SK-N-SH (cell line): ENCODE data around the gene ANLN. TPM values are rescaled to one million over a fixed set of nuclear protein-coding genes. Genes with fewer than 3 reads are reported as not detected.

Experiments
- CTCF ChIA-PET: fragments of 300-600, 350-600 bp; formaldehyde crosslinking; extraction: SDS; loops from one replicate; lab custom pipeline; 2021; lab: Yijun Ruan, JAX
- POLR2A ChIA-PET: fragments of 350-600 bp; sonication (Branson Sonifier 250); formaldehyde crosslinking; extraction: SDS; loops from one replicate; lab custom pipeline; 2020; ENCODE audit warnings: antibody characterized with exemption, inconsistent platforms; lab: Yijun Ruan, JAX
- DNase-seq: peaks from one replicate; pipeline ENCODE4 v3.0.0; 2012
- H2AFZ ChIP-seq: fragments of 200-600 bp; sonication (generic); 2 replicates; pipeline ENCODE4 v1.8.1; 2016; ENCODE audit warnings: antibody characterized with exemption, mild to moderate bottlenecking, low read depth
- H3F3A ChIP-seq: fragments of 200-600 bp; sonication (generic); replicated peaks from 2 replicates; pipeline ENCODE3; 2016; ENCODE audit warnings: antibody characterized with exemption, mild to moderate bottlenecking; ENCODE audit not compliant: insufficient read depth
- H3K27ac ChIP-seq, 2 experiments: fragments of 200-500 bp in 1 of 2; fragments of 200-600 bp in 1 of 2; sonication (Bioruptor generic) in 1 of 2; sonication (generic), shearing (Covaris generic) in 1 of 2; 2 replicates each; pipeline versions ENCODE4 v1.5.1 to v1.6.1; 2014 to 2016; ENCODE audit warnings: low read depth in 2 of 2, inconsistent platforms in 1 of 2, low read length in 1 of 2, mild to moderate bottlenecking in 1 of 2, mixed read lengths in 1 of 2
- H3K27me3 ChIP-seq: fragments of 200-600 bp; sonication (generic), shearing (Covaris generic); 2 replicates; pipeline ENCODE4 v1.6.1; 2016; ENCODE audit warnings: mixed run types; ENCODE audit not compliant: insufficient read depth
- H3K36me3 ChIP-seq, 2 experiments: fragments of 200-500 bp in 1 of 2; fragments of 200-600 bp in 1 of 2; sonication (Bioruptor generic) in 1 of 2; sonication (generic) in 1 of 2; replicated peaks in 1 of 2; 2 replicates each; pipeline versions ENCODE3 to v1.5.1; 2014 to 2016; ENCODE audit warnings: low read length in 1 of 2, mild to moderate bottlenecking in 1 of 2; ENCODE audit not compliant: insufficient read depth in 2 of 2, control insufficient read depth in 1 of 2
- H3K4me1 ChIP-seq, 2 experiments: fragments of 200-500 bp in 1 of 2; fragments of 200-600 bp in 1 of 2; sonication (Bioruptor generic) in 1 of 2; sonication (generic), shearing (Covaris generic) in 1 of 2; 2 replicates each; pipeline versions ENCODE4 v1.5.1 to v1.6.1; 2014 to 2016; ENCODE audit warnings: low read depth in 1 of 2, low read length in 1 of 2, mixed run types in 1 of 2; ENCODE audit not compliant: insufficient read depth in 2 of 2, control insufficient read depth in 1 of 2
- H3K4me2 ChIP-seq: fragments of 200-600 bp; sonication (generic), shearing (Covaris generic); 2 replicates; pipeline ENCODE4 v1.6.1; 2017; ENCODE audit warnings: mixed run types
- H3K4me3 ChIP-seq, 2 experiments: fragments of 200-500 bp in 1 of 2; fragments of 200-600 bp in 1 of 2; sonication (Bioruptor generic) in 1 of 2; sonication (generic), shearing (Covaris generic) in 1 of 2; 2 replicates each; pipeline versions ENCODE4 v1.5.1 to v1.8.1; 2014 to 2016; ENCODE audit warnings: low read depth in 2 of 2, inconsistent platforms in 1 of 2, low read length in 1 of 2, mild to moderate bottlenecking in 1 of 2, mixed read lengths in 1 of 2, moderate library complexity in 1 of 2
- H3K79me2 ChIP-seq: fragments of 200-600 bp; sonication (generic); 2 replicates; pipeline ENCODE4 v1.8.1; 2017; ENCODE audit warnings: mild to moderate bottlenecking; ENCODE audit not compliant: insufficient read depth
- H3K9ac ChIP-seq: fragments of 200-600 bp; sonication (generic); 2 replicates; pipeline ENCODE4 v1.6.1; 2017; ENCODE audit warnings: mixed run types
- H3K9me2 ChIP-seq: fragments of 200-600 bp; sonication (generic); 2 replicates; pipeline ENCODE4 v1.6.1; 2017; ENCODE audit warnings: mixed run types
- H3K9me3 ChIP-seq: fragments of 200-600 bp; sonication (generic); 2 replicates; pipeline ENCODE4 v1.6.1; 2017; ENCODE audit warnings: mixed run types, mild to moderate bottlenecking, moderate library complexity
- H4K20me1 ChIP-seq: fragments of 200-600 bp; sonication (generic); 2 replicates; pipeline ENCODE4 v1.6.1; 2017; ENCODE audit warnings: mild to moderate bottlenecking, mixed run types; ENCODE audit not compliant: insufficient read depth
- CHD2 ChIP-seq: fragments of 150-350 bp; IDR thresholded peaks from 2 replicates; pipeline ENCODE4 v1.6.1; 2018; ENCODE audit warnings: low read length; ENCODE audit not compliant: partially characterized antibody
- ELF1 ChIP-seq: IDR thresholded peaks from 2 replicates; pipeline ENCODE4 v1.4.0; 2012
- EP300 ChIP-seq, 2 experiments: IDR thresholded peaks; 2 replicates each; pipeline versions ENCODE4 v1.4.0 to v1.6.1; 2012; ENCODE audit warnings: borderline replicate concordance in 1 of 2, low read depth in 1 of 2, low read length in 1 of 2
- EZH2phosphoT487 ChIP-seq: fragments of 200-600 bp; sonication (generic); IDR thresholded peaks from 2 replicates; pipeline ENCODE4 v1.6.1; 2017; ENCODE audit warnings: low read depth, mixed run types, mild to moderate bottlenecking, antibody characterized with exemption, moderate library complexity, borderline replicate concordance
- FOSL2 ChIP-seq: IDR thresholded peaks from 2 replicates; pipeline ENCODE4 v1.4.0; 2012; ENCODE audit warnings: low read depth, mild to moderate bottlenecking, moderate library complexity, borderline replicate concordance
- GATA2 ChIP-seq: sonication (generic); formaldehyde crosslinking; IDR thresholded peaks from 2 replicates; pipeline ENCODE4 v1.5.0; 2020; ENCODE audit warnings: mild to moderate bottlenecking, missing genetic modification reagents
- JUND ChIP-seq: IDR thresholded peaks from 2 replicates; pipeline ENCODE4 v1.4.0; 2012
- MEF2A ChIP-seq: IDR thresholded peaks from 2 replicates; pipeline ENCODE4 v1.4.0; 2012; ENCODE audit warnings: low read depth, borderline replicate concordance
- MXI1 ChIP-seq: IDR thresholded peaks from 2 replicates; pipeline ENCODE4 v1.6.1; 2012; ENCODE audit warnings: mild to moderate bottlenecking, low read depth, low read length, improper control_type of control experiment
- NFIC ChIP-seq: IDR thresholded peaks from 2 replicates; pipeline ENCODE4 v1.4.0; 2012; ENCODE audit warnings: borderline replicate concordance
- NRF1 ChIP-seq: IDR thresholded peaks from 2 replicates; pipeline ENCODE4 v1.6.1; 2012; ENCODE audit warnings: low read depth, mild to moderate bottlenecking, low read length
- POLR2AphosphoS5 ChIP-seq: IDR thresholded peaks from 2 replicates; pipeline ENCODE4 v1.6.1; 2012; ENCODE audit warnings: low read depth, low read length
- RCOR1 ChIP-seq: fragments of 150-350 bp; IDR thresholded peaks from 2 replicates; pipeline ENCODE4 v1.6.1; 2017; ENCODE audit warnings: antibody characterized with exemption, low read length
- TAF1 ChIP-seq: IDR thresholded peaks from 2 replicates; pipeline ENCODE4 v1.6.1; 2012; ENCODE audit warnings: low read depth, mild to moderate bottlenecking, low read length, moderate library complexity, borderline replicate concordance
- TCF12 ChIP-seq: IDR thresholded peaks from 2 replicates; pipeline ENCODE4 v1.4.0; 2012
- WGBS: methylation state at CpG from one replicate; pipeline ENCODE4 v1.1.6; 2017; ENCODE audit warnings: low lambda C conversion rate; 5-methylcytosine and 5-hydroxymethylcytosine counted together
- polyA plus RNA-seq, 3 experiments: library from polyadenylated mRNA; depleted of rRNA; stranded (reverse); fragments of >200 nt; gene quantifications; 2 replicates each; pipeline ENCODE4 v1.2.3, GENCODE V29; 2012
- TF ChIP-seq, protein P1 (sequence below): fragments of 150-350 bp; IDR thresholded peaks from 2 replicates; pipeline ENCODE4 v1.6.1; 2016; ENCODE audit warnings: mild to moderate bottlenecking, low read depth, low read length
- TF ChIP-seq, protein P2 (sequence below): IDR thresholded peaks from 2 replicates; pipeline ENCODE4 v1.4.0; 2012; ENCODE audit warnings: low read depth, borderline replicate concordance
- TF ChIP-seq, protein P3 (sequence below): IDR thresholded peaks from 2 replicates; pipeline ENCODE4 v1.6.1; 2012; ENCODE audit warnings: mild to moderate bottlenecking, low read depth, low read length, moderate library complexity
- TF ChIP-seq, protein P4 (sequence below): IDR thresholded peaks from 2 replicates; pipeline ENCODE4 v1.4.0; 2012; ENCODE audit warnings: low read depth
- TF ChIP-seq, protein P5 (sequence below): fragments of 200-600 bp; sonication (generic); IDR thresholded peaks from 2 replicates; pipeline ENCODE4 v1.6.1; 2017; ENCODE audit warnings: antibody characterized with exemption, mild to moderate bottlenecking, moderate library complexity

Gene ANLN
- polyA plus RNA-seq, 1 of the 3 experiments (the other 2 are of a cell fraction): 17.1 TPM

DNA sequence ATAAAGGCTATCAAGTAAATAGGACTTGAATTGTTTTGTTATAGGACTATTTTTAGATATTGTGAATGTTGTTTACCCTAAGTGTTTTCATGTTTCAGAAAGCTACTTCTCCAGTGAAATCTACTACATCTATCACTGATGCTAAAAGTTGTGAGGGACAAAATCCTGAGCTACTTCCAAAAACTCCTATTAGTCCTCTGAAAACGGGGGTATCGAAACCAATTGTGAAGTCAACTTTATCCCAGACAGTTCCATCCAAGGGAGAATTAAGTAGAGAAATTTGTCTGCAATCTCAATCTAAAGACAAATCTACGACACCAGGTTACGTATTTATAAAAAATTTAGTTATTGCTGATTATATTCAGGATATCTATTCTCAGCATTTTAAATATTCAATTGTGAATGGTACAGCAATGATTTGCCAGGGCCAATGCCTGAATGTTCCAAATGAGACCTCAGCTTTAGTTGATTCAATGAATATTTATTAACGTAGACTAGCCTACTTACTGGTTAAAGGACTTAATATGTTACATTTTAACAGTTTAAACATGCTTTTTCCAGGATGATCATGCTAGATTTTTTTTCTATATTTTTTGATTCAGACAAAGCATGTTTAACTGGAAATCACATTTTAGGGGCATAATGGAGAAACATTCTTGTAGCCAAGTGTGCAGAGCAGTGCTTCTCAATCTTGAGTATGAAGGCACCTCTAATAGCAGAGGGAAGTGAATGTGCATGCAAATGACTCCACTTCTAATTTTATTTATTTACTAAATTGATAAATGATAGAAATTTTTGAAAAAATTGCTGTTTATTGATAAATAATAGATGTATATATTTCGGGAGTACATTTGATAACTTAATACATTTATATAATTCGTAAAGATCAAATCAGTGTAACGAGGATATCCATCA, 18.2 kb downstream of the ANLN start:
- no peak for DNase-seq
- no peak overlapping the region; the same call in none of the 2 replicates for H2AFZ ChIP-seq
- no peaks in the 10 kb centered on the region for H3K27me3 ChIP-seq
- H3K9me3 ChIP-seq: no peaks in the 10 kb centered on the region
- H3K36me3 ChIP-seq: peaks cover 40 to 54% of the 10 kb centered on the region in 2 experiments
- peaks cover 15 to 19% of the 10 kb centered on the region in 2 experiments; a peak in 3 of 4 replicates for H3K4me1 ChIP-seq
- H3K4me2 ChIP-seq: no peak overlapping the region
- no peak overlapping the region for H3K4me3 ChIP-seq
- no peaks in the 10 kb centered on the region for H4K20me1 ChIP-seq
- H3K9ac ChIP-seq: no peak overlapping the region
- no peak for TF ChIP-seq EZH2phosphoT487
- no peak for TF ChIP-seq NRF1
- TF ChIP-seq NFIC: no peak
- TF ChIP-seq, protein P1, sequence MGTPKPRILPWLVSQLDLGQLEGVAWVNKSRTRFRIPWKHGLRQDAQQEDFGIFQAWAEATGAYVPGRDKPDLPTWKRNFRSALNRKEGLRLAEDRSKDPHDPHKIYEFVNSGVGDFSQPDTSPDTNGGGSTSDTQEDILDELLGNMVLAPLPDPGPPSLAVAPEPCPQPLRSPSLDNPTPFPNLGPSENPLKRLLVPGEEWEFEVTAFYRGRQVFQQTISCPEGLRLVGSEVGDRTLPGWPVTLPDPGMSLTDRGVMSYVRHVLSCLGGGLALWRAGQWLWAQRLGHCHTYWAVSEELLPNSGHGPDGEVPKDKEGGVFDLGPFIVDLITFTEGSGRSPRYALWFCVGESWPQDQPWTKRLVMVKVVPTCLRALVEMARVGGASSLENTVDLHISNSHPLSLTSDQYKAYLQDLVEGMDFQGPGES: no peak
- TF ChIP-seq GATA2 (CRISPR knock-in tag): no peak
- TF ChIP-seq, protein P2, sequence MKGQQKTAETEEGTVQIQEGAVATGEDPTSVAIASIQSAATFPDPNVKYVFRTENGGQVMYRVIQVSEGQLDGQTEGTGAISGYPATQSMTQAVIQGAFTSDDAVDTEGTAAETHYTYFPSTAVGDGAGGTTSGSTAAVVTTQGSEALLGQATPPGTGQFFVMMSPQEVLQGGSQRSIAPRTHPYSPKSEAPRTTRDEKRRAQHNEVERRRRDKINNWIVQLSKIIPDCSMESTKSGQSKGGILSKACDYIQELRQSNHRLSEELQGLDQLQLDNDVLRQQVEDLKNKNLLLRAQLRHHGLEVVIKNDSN: no peak
- TF ChIP-seq, protein P3, sequence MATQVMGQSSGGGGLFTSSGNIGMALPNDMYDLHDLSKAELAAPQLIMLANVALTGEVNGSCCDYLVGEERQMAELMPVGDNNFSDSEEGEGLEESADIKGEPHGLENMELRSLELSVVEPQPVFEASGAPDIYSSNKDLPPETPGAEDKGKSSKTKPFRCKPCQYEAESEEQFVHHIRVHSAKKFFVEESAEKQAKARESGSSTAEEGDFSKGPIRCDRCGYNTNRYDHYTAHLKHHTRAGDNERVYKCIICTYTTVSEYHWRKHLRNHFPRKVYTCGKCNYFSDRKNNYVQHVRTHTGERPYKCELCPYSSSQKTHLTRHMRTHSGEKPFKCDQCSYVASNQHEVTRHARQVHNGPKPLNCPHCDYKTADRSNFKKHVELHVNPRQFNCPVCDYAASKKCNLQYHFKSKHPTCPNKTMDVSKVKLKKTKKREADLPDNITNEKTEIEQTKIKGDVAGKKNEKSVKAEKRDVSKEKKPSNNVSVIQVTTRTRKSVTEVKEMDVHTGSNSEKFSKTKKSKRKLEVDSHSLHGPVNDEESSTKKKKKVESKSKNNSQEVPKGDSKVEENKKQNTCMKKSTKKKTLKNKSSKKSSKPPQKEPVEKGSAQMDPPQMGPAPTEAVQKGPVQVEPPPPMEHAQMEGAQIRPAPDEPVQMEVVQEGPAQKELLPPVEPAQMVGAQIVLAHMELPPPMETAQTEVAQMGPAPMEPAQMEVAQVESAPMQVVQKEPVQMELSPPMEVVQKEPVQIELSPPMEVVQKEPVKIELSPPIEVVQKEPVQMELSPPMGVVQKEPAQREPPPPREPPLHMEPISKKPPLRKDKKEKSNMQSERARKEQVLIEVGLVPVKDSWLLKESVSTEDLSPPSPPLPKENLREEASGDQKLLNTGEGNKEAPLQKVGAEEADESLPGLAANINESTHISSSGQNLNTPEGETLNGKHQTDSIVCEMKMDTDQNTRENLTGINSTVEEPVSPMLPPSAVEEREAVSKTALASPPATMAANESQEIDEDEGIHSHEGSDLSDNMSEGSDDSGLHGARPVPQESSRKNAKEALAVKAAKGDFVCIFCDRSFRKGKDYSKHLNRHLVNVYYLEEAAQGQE: no peak
- TF ChIP-seq, protein P4, sequence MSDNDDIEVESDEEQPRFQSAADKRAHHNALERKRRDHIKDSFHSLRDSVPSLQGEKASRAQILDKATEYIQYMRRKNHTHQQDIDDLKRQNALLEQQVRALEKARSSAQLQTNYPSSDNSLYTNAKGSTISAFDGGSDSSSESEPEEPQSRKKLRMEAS: no peak
- TF ChIP-seq ELF1: no peak
- no peak for TF ChIP-seq TAF1
- TF ChIP-seq MXI1: no peak
- TF ChIP-seq JUND: no peak
- no peak for TF ChIP-seq TCF12
- no peak for TF ChIP-seq POLR2AphosphoS5
- TF ChIP-seq, protein P5, sequence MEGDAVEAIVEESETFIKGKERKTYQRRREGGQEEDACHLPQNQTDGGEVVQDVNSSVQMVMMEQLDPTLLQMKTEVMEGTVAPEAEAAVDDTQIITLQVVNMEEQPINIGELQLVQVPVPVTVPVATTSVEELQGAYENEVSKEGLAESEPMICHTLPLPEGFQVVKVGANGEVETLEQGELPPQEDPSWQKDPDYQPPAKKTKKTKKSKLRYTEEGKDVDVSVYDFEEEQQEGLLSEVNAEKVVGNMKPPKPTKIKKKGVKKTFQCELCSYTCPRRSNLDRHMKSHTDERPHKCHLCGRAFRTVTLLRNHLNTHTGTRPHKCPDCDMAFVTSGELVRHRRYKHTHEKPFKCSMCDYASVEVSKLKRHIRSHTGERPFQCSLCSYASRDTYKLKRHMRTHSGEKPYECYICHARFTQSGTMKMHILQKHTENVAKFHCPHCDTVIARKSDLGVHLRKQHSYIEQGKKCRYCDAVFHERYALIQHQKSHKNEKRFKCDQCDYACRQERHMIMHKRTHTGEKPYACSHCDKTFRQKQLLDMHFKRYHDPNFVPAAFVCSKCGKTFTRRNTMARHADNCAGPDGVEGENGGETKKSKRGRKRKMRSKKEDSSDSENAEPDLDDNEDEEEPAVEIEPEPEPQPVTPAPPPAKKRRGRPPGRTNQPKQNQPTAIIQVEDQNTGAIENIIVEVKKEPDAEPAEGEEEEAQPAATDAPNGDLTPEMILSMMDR: no peak
- TF ChIP-seq RCOR1: no peak
- TF ChIP-seq CHD2: no peak
- no peak for TF ChIP-seq EP300 (IDR thresholded peaks at IDR 0.05; ENCODE audit: borderline replicate concordance in 1 of 2, low read depth in 1 of 2, low read length in 1 of 2)
- no peak for TF ChIP-seq FOSL2
- no peak for TF ChIP-seq MEF2A
- peaks cover 97% of the 10 kb centered on the region for H3K79me2 ChIP-seq
- H3K27ac ChIP-seq: no peak overlapping the region; a peak in 1 of 4 replicates
- no peaks in the 10 kb centered on the region for H3K9me2 ChIP-seq
- ChIA-PET POLR2A (no interaction called here), CTCF (interaction anchor here (1.2 to 1.8 kb wide), 3 partner anchors 34 to 788 kb away, joined by 3 to 8 read pairs (median 4); a partner anchor contains a TSS)
- 94% methylated on average over 8 of the region's 8 CpGs for WGBS
- peaks cover 9% of the 10 kb centered on the region for H3F3A ChIP-seq
